NCI-H69 (cell line): ENCODE data around the gene LCA5.
"Not testable (repeated sequence)": the region's sequence is repeated elsewhere in the genome, so short reads cannot be mapped to it uniquely, and the experiment has no call there.

Source experiments
- DNase-seq: peaks from one replicate; lab custom pipeline; 2025; lab: John Stamatoyannopoulos, UW

Gene LCA5

DNA sequence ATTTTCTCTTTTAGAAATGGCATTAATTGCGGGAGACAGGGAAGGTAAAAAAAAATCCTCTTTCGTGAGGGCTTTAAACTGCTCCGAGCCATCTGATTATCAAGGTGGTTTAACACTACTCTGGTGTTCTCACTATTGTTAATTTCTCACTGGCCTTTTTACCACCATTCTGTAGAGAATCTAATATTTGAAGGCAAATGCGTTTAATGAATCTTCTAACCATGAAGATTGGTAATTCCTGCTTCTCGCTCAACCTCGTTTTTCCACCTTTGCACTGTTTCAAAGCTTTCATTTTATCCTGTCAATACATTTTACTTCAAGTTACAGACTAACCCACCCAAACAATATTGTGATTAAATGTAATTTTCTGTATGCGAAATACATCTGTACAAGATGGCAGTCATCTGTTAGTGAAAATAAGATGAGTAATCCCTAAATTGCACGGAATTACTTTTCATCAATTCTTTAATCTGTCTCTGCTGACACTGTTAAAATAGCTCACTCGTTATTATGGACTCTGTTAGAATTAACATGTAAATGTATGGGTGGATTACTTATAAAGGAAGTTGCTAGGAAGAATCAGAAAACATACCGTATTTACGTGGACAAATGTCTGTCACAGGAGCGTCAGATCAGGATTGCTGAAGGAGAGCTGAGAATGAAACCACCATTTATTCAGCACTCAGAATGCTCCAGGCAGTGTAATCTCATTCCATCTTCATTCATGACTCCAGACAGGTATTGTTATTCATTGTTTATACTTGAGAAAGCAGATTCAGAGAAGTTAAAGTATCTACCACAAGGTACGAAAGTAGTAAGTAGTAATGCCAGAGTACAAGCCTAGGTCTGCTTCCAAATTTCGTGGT lies 1.1 kb upstream of the LCA5 start:
- peak; percentile 81 for DNase-seq

GRCh38 chr6:79536585-79536953 lies 661 bp downstream of the LCA5 start:
- DNase-seq = peak; percentile 87

DNA sequence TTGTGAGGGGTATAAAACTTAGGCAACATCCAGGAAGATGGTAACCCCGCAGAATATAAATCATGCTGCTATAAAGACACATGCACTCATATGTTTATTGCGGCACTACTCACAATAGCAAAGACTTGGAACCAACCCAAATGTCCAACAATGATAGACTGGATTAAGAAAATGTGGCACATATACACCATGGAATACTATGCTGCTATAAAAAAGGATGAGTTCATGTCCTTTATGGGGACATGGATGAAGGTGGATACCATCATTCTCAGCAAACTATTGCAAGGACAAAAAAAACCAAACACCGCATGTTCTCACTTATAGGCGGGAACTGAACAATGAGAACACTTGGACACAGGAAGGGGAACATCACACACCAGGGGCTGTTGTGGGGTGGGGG lies 7.7 kb downstream of the LCA5 start:
- not testable (repeated sequence) for DNase-seq

- peak; percentile 18 for DNase-seq
Observed at GRCh38 chr6:79526897-79527296, 10.3 kb downstream of the LCA5 start.

GRCh38 chr6:79525272-79526100 lies 11.7 kb downstream of the LCA5 start:
- DNase-seq = peak; percentile 77

DNA sequence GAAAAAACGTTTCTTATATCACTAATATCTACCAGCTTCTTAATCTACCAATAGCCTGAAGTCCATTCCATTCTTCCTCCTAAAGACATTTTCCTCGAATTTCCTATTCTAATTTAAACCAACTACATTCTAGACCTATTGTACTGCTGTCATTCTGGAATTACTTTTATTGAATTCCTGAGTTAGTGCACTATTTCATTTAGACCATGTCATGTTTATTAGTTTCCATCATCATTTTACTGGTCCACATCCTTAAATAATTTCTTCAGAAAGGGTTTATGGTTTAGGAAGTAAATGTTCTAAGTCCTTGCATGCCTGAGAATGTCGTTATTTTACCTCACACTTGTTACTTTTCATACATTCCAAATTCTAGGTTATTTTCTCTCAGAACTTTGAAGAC lies 13.2 kb downstream of the LCA5 start:
- DNase-seq = no peak

DNA sequence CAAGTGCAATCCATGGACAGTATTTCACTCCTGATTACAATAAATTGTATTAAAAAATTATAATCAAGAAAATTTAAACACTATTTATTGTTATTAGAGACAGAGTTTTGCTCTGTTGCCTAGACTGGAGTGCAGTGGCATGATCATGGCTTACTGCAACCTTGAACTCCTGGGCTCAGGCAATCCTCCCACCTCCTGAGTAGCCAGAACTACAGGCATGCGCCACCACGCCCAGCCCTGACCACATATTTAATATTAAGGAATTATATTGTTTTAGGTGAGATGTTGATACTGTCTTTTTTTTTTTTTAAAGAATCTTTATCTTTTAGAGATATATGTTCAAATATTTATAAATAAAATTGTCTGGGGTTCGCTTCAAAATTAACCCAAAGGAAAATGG lies 14.6 kb downstream of the LCA5 start:
- no peak for DNase-seq

GRCh38 chr6:79520534-79520933 lies 16.7 kb downstream of the LCA5 start:
- no peak for DNase-seq

GRCh38 chr6:79518842-79519241 lies 18.4 kb downstream of the LCA5 start:
- DNase-seq = no peak

DNA sequence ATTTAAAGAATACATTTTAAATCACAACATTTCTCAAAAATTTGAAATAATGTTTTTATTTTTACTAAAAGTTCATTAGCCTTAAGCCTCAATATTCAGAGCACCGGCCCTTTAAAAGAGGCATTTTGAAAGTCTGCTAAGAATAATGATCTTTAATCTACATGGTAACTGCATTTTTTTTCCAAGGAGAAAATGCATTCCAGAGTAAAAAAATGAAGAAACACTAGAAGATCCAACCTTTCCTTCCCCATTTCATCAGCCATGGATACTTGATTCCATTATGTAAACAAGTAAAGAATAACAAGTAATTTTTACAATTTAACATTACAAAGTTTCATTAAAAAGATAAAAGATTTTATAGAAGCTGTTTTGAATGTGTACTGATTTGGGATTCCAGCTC lies 21.8 kb downstream of the LCA5 start:
- DNase-seq = no peak

DNA sequence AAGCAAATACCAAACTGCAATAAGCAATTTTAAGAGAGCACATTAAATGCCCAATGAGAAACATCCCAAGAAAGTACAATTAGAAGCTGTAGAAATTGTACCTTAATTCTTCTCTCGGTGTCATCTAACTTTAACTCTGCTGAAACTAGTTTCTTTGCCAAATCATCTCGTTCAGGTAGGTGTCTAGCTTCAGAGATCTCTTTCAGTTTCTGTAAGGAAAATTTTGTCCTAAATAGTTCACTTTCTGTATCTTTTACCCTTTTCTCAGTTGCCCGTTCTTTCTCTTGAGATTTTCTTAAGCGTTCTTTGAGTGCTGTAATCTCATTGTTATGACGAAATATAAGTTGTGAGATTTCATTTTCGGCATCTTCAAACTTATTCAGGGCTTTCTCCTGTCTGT lies 24.1 kb downstream of the LCA5 start:
- DNase-seq = no peak

DNA sequence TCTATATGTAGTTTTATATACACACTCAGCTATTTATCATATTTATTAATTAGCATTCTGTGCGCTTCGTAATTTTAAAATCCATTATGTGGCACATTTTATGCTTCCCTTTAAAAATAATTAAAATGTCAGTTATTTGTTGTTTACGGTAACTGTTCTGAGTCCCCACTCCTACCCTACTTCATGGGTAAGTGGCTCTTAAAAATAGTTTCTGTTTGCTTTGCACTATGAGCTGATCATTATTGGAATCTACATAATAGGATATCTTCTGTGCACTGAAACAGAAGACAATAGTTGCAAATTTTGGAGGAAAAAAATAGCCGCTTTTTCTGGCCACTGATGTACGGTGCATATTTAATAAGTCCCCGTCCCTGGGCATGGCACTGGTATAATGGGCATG lies 25.2 kb downstream of the LCA5 start:
- DNase-seq = no peak

GRCh38 chr6:79510707-79511106 lies 26.5 kb downstream of the LCA5 start:
- DNase-seq = no peak

- no peak for DNase-seq
Observed at GRCh38 chr6:79506251-79506650, 31.0 kb downstream of the LCA5 start.

DNA sequence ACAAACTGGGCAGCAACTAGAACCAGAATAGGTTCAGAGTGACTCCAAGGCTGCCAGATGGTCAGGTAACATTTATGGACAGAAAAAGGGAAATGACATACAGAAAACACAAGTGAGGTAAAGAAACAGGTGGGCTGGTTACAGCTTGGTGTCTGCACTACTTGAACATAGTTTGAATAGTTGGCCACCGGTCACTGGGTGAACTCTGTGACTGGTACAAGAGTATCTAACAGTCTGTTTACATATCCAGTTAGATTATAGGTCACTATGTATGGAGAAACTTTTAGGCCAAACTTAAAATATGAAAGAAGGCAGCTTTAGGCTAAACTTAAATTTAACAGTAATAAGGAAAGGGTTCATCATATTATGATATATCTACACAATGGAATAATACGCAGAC lies 32.9 kb downstream of the LCA5 start:
- DNase-seq = no peak

GRCh38 chr6:79498842-79499241 lies 38.4 kb downstream of the LCA5 start:
- DNase-seq = no peak

DNA sequence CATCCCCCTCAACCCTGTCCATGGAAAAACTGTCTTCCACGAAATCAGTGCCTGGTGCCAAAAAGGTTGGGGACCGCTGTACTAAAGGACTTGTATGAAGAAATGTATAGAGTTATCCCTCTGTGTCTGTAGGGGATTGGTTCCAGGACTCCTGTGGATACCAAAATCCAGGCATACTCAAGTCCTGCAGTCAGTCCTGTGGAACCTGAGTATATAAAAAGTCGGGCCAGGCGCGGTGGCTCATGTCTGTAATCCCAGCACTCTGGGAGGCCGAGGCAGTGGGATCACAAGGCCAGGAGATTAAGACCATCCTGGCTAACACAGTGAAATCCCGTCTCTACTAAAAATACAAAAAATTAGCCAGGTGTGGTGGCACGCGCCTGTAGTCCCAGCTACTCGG lies 42.0 kb downstream of the LCA5 start:
- DNase-seq = no peak

- DNase-seq = no peak
Observed at GRCh38 chr6:79494841-79495240, 42.4 kb downstream of the LCA5 start.

GRCh38 chr6:79470728-79471127 lies 66.5 kb downstream of the LCA5 start:
- no peak for DNase-seq

GRCh38 chr6:79469376-79470246 lies 67.6 kb downstream of the LCA5 start:
- no peak for DNase-seq

GRCh38 chr6:79468587-79468986 lies 68.6 kb downstream of the LCA5 start:
- DNase-seq = no peak

- DNase-seq = no peak
Observed at GRCh38 chr6:79468116-79468515, 69.1 kb downstream of the LCA5 start.
